GM18499 (cell line): Measurements from ENCODE around the gene SLC25A27.

Experiments
- ATAC-seq: cut with Tn5 transposase; IDR thresholded peaks from one replicate; pipeline ENCODE4 v1.9.1; 2021; ENCODE audit warnings: moderate number of reproducible peaks; ENCODE audit not compliant: insufficient read depth, unreplicated experiment

SLC25A27 gene

DNA sequence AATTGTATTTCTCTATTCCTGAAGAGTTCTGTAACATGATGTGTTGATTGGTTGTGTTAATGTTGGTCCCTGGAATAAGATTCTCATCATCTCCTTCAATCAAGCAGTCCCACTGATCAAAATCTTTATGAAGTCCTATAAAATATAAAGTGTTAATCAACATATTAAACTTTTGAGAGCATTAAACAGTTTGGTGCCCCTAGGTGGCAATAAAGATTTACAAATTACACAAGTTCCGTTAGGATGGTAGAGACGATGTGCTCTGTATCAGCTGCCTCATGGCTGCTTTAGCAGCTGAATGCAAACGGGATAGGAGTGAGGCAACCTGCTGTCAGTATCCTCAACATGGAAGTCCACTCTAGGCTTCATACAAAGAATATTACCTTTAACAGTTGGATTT lies 51.8 kb downstream of the SLC25A27 start:
- no peak for ATAC-seq

DNA sequence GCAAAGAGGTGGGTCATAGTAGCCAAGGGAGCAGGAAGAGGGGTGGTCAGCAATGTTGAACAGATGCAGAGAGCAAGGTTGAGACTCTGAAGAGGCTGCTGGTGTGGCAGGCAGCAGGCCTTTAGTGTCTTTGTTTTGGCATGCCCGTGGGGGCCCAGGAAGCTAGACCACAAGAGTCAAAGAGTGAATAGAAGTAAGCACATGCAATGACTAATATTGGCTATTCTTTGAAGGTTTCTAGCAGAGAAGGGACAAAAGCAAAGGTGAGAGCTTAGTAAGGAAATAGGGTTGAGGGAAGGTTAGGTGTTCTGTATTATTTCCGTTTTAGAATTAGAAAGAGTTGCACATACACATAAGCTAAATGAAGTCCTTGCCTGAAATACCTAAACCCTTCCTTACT lies 53.7 kb downstream of the SLC25A27 start:
- ATAC-seq: no peak

DNA sequence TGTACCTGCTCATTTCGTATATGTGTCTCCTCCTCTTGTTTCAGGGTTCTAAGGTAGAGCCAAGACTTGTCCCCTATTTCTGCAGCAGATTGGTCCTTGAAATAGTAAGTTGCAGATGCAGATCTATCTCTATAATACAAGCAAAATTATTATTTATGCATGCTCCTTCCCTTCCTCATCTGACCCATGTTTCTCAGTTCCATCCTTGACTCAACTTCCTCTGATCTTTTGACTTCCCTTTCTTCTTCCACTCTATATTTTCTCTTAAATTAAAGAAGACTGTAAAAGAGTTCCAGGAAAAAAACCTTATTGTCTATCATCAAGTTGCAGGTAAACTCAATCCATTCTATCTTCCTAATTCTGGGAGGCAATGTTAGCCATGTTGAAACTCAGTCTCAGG lies 58.7 kb downstream of the SLC25A27 start:
- no peak for ATAC-seq

DNA sequence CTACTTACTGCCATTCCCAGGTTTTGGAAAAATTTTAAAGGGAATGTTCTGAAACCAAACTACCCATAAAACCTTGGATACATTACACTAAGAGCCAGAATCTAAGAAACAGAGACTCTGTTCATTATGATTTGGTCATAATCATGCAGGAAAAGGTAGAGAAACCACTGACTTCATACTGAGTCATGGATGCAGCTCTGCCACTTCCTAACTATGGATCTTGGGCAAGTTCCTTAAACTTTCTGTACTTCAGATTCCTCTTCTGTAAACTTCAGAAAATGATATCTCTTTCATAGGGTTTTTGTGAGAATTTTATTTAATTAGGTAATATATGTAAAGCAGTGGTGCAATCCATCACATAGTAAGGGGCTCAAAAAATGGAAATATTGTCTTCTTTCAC lies 62.4 kb downstream of the SLC25A27 start:
- no peak for ATAC-seq

DNA sequence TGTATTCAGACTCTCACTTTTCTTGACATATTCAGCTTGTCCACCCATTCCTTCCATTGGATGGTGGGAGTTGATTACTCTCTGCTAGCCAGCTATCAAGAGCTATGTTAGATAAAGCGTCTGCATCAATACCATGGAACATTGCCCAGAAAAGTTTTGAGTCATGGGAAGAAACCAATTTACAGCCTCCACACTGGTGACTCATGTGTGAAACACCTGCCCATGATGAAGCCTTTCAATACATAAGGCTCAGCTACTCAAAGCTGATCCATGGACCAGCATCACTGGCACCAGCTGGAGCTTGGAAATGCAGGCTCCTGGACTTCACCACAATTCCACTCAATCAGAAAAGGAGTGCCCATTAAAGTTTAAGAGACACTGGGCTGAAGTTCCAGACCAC lies 66.3 kb downstream of the SLC25A27 start:
- no peak for ATAC-seq

DNA sequence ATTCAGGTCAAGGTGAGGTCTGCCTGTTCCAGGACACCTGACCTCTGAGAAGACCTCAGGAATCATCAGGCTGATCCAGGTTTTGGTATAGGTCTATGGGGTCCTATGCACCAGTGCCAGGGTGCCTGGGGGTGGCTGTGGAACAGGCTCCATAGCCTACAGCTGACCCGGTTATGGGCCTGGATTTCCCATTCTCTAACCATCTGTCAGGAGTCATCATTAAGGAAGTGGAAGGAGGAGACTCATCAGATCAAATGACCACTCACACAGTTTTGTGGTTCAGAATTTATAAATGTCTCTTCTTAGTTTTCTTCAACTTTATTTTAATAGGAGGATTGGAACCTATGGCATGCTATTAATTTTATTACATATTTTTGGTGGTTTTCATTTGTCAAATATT lies 67.6 kb downstream of the SLC25A27 start:
- no peak for ATAC-seq
